NCI-H460 (cell line): ENCODE measurements around the gene LHX6. TPM values are rescaled to one million over a fixed set of nuclear protein-coding genes. Genes with fewer than 3 reads are reported as not detected.

Experiments used
- DNase-seq: peaks from one replicate; pipeline ENCODE4 v3.0.0-alpha.2; 2016; ENCODE audit warnings: low read depth; ENCODE audit errors: extremely low read depth
- polyA plus RNA-seq: library from polyadenylated mRNA; depleted of rRNA; stranded (reverse); fragments of >200 nt; gene quantifications from 2 replicates; pipeline ENCODE4 v1.2.3, GENCODE V29; 2014; cell fraction: nucleus; rRNA removed
- total RNA-seq: library from RNA; depleted of rRNA; stranded (reverse); fragments of >200 nt; shearing (Covaris generic); gene quantifications from 2 replicates; pipeline ENCODE4 v1.2.3, GENCODE V29; 2014; rRNA removed

The LHX6 gene
- total RNA-seq, result 0.10 and 0.98 TPM in 2 replicates
- 0.24 and 0.50 TPM in 2 replicates for polyA plus RNA-seq

DNA sequence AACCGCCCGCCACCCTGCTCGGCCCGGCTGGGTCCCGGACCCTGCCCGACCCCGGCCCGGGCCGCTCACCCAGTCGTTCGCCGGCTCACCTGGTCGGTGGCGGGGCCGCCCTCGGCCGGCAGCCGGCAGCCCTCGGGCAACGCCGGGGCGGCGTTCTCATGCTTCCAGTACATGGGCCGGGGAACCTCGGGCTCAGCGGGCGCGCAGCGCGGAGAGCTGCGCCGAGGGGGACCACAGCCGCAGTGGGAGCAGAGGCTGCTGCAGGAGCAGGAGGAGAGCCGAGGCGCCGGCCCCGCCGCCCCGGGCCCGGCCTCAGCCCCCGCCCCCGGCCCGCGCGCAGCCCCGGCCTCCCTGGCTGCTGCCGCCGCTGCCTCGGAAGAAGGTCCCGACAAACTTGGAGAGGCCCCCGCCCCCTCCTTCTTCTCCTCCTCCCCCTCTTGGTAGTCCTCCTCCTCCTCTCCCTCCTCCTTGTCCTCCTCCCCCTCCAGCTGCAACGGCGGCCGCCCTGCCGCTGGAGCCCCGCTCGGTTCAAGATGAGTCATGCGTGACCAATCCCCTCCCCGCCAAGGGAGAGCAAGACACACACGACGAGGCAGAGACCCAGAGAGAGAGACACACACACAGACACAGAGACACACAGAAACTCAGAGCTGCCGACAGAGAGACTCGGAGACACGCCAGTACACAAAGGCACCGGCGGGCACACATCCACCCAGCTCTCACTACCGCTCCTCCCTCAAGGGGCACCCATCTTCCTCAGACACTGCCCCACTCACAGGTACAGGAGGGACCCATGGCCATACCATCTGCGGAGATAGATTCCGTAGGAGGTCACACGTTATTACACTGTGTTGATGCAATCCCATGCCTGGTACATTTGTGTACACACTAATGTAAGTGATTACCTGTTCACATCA lies at the start of gene LHX6:
TSS of gene LHX6 (minus strand) at position 390 of the 917 bp plus-strand sequence. CDS start at position 173, 217 bp downstream.
- DNase-seq, result no peak

DNA sequence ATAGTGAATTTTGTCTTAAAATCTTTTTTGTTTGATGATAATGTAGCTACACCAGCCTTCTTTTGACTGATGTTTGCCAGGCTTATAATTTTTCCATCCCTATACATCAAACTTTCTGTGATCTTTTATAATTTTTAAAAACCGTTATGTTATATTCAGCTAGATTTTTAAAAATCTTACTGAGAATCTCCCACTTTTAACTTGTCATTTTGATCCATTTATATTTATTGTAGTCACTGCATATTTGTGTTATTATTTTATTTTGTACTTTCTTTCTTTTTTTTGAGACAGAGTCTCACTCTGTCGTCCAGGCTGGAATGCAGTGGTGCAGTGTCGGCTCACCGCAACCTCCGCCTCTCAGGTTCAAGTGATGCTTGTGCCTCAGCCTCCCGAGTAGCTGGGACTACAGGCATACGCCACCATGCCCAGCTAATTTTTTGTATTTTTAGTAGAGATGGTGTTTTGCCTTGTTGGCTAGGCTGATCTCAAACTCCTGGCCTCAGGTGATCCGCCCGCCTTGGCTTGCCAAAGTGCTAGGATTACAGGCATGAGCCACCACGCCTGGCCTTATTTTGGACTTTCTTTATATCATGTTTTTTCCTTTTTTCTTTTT lies 48.6 kb upstream of the LHX6 start:
- no peak for DNase-seq

DNA sequence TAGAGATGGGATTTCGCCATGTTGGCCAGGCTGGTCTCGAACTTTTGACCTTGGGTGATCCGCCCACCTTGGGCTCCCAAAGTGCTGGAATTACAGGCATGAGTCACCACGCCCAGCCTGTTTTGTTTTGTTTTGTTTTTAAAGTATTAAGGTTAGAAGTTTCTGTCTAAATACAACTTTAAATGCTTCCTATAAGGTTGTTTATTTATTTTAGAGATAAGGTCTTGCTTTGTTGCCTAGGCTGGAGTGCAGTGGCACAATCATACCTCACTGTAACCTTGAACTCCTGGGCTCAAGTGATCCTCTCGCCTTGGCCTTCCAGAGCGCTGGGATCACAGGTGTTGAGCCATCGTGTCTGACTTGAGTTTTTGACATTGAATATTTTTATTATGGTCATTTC lies 47.3 kb upstream of the LHX6 start:
- no peak for DNase-seq

DNA sequence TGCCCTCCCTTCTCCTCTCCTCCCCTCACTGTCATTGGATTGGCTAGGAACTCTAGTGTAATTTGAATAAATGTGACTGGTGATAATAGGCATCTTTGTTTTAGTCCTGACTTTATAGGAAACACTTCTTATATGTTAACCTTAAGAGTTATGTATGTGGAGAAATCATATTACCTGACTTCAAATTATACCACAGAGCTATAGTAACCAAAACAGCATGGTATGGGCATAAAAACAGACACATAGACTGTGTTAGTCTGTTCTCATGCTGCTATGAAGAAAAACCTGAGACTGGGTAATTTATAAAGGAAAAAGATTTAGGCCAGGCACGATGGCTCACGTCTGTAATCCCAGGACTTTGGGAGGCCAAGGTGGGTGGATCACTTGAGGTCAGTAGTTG lies 45.3 kb upstream of the LHX6 start:
- DNase-seq, result no peak

DNA sequence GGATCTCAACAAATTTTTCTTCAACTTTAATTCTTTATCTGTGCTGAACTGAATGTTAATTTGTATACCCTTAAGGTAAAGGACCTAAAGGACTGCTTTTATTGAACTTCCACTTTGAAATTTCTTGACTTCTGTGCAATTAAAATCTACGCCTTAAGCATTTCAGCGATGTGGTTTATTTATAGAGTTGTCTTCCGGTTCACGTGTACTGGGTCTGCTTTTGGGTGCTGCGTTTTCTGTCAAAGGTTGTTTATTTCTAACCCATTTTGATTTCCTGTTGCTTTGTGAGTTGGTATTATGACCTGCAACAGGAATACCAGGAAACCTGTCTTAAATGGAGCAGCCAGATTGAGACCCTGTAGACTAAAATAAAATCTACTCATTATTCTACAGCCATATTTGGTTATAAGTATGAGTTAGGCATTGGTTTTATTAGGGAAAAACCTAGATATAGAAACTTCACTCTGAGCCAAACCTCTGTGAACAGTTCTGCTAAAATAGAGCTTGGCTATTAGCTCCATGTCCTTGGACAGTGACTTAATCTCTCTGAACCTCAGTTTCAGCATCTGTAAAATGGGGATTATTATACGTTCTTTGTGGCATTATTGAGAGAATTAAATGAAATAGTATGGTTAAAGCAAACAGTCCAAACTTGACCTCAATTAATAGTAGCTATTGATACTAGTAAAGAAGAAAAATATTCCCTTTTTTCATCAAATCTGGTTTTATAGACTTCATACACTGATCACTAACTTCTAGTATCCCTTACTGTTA lies 39.5 kb upstream of the LHX6 start:
- DNase-seq, result no peak

DNA sequence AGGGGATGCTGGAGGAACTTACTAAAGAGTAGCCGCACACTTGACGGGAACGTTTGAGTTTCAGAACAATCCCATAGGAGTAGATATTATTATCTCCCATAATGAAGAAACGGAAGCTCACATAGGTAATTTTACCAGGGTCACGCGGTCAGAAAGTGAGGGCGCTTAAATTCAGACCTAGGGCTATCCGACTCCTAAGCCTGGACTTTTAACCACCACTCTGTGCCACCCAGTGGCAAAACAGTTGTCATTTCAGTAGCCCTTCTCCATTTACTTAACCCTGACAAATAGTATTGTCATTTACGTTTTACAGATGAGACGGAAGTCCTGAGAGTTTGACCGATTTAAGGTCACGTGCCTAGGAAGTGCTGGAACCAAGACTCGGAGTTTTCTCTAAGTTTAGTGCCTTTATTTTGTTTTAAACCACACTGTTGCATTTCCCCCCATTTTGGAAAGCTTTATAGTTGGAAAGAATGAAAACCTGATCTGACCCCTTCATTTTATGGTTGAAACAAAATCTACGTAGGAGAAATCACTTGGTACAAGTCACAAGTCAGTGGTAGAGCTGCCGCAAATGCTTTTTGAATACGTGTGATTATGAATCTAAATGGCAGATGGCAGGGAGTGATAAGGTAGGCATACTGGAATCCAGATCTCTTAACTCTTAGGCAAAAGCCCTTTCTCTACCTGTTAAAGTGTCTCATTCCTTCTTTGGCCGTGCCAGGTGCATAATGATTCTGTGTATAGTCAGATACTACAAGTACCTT lies 36.6 kb upstream of the LHX6 start:
- DNase-seq, result no peak

DNA sequence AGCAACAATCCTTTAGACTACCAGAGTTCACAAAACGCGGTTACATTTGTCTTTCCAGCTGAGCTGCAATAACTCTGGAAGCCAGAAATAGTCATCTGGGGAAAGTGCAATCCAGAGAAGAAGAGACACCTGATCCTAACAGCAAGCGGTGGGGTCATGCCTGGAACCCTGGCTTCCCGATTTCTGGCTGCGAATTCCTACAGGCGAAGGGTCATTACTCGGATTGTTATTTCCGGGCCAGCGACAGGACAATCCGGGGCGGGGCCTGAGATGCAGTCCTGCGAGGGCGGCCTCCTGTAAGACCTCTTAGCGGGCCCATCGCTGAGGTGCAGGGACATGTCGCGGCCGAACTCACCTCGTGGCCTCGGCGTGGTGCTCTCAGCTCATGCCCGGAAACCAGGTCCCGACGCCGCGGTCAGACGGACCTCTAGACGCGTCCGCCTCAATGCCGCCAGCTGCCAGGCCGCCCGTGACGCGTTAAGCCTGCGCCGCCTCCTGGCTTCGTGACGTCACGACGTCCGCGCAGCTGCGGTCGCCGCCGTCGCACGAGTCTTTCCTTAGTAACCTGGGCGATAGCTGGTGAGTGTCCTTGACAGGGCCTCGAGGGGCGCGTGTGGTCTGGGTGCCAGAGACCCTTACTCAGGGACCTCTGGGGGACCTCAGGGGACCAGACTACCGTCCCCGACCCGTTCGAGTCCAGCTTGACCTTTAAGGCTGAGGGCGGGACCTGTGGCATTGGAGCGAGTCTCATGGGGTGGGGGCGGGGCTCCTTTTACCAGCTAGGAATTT lies 35.8 kb upstream of the LHX6 start, which contains the start of the genes MRRF and RBM18:
TSS of gene MRRF (plus strand) at position 523 of the 789 bp plus-strand sequence. CDS start 6,010 bp downstream, outside the sequence.
TSS of gene RBM18 (minus strand) at position 481 of the 789 bp plus-strand sequence. CDS start 3,348 bp downstream, outside the sequence.
- peak; percentile 88 for DNase-seq

DNA sequence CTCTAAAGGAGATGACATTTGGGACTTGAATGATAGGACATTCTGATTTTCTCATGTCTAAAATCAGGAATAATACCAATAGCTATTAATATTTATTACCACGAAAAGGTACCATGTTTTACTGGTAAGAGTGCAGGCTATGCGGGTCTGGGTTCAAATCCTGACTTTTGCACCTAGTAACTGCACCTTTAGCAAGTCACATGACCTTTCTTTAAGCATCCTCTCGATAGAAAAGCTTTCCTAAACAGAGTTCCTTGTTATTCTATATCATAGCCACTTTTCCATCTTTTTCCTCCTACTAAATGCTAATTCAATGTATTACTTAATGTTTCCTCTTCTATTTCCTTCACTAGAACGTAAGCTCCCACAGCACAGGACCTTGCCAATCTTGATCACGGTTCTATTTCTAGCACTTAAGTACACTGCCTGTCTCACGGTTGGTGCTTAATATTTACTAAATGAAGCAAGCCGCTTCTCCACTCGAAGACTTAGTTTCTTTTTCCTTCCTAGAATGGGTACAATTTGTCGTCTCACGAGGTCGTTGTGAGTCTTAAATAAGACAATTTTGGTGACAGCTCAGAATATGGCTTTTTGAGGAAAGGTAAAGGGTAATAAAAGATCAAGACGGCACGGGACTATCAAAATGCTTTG lies 35.1 kb upstream of the LHX6 start:
- DNase-seq, result no peak

DNA sequence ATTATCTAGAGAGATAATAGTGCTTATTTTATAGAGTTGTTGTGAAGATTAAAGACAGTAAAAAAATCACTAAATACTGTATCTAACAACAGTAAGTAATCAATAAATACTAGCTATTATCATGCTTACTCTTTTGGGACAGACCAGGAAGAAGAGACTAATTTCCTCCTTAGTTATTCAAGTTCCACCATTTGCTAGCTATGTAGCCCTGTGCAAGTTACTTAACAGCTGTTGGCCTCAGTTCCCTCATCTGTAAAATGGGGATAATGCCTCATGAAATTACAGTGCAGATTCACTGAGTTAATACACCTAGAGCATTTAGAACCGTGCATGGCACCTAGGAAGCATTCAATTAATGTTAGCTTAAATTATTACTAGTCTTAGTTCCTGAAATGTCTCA lies 33.3 kb upstream of the LHX6 start:
- no peak for DNase-seq

DNA sequence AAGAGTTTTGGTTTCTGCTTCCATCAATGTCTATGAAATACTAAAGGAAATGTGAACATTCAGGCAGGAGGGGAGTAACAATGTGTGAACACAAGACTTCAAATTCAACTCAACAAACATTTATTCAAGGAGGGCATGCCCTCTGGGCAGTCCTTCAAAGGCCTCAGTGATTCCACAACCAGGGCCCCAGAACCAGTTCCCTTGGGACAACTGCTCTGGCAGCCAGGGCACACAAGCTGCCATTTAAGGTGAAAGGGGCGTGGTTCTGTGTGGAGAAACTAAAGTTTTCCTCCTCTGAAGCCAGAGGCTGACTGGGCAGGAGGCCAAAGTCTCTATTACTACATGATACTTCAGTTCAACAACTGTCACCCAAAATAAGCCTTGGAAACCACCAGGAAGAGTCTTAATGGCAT lies 32.7 kb upstream of the LHX6 start:
- peak; percentile 15 for DNase-seq

DNA sequence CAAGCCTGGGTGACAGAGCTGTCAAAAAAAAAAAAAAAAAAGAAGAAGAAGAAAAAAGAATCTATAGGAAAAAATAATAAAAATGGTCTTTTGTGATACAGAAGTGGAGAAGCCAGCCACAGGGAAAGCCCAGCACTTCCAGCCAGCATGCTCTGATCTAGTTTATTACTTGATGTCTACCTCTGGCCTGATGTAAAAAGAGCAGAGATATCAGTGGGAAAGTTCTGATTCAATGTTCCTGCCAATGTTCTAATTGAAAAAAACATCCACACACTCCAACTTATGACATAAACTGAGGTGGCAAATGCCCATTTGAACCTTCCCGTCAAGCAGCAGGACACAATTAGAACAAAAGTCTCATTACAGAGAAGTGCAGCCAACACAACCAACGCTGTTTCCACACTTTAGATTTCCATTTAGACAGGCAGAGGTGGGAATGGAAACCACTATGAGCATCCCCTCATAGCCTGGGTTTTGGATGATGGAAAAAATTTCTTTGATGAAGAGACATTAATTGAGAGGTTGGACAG lies 30.2 kb upstream of the LHX6 start:
- DNase-seq, result no peak

DNA sequence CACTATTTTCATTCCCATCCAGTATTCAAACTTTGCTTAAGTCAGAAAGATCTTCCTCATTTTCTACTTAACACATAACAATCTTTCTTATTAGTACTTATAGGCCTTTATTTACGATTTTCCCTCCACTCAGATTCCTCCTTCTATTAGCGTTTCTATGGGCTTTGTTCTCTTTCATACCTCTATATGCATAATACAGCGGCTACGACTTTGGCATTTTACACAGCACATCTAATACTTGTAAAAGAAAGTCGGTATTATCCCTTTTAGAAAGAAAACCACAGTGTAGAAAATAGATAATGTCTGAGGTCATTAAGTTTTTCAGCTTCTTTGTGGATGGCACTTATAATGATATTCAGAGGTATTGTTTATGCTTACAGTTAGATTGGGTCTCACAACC lies 27.4 kb upstream of the LHX6 start:
- no peak for DNase-seq

DNA sequence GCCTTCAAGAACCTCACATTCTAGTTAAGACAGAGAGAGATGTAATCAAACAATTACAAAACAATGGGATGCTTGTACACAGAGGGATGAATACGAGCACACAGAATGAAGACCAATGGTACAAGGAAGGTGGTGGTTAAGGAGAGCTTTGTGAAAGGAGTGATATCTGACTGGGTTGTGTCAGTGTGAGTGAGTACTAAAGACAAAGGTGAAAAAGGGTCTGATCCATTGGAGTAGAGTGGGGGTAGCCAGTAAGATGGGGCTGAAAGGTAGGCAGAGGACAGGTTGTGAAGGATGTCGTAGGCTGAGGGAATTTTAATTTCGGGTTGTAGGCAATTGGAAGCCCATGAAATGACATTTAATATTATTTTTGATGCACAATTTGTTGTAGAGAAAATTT lies 26.0 kb upstream of the LHX6 start:
- no peak for DNase-seq

DNA sequence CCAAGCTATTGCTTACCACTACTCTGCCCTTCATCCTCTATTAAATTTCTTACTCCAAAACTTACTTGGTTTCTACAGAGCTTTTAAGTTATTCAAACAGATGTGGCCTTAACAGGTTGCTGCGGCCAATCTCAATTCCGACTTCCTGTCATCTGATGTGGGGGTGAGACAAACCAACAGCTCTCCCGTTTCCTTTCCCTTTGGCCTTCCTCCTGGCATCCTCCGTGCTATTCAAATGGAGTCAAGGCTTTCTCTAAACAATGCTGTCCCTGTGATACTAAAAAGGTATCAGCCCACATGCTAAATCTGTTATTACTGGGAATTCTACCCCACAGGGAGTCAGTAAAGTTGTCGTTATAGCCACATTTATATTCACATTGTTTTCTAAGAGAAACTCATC lies 24.0 kb upstream of the LHX6 start:
- no peak for DNase-seq

DNA sequence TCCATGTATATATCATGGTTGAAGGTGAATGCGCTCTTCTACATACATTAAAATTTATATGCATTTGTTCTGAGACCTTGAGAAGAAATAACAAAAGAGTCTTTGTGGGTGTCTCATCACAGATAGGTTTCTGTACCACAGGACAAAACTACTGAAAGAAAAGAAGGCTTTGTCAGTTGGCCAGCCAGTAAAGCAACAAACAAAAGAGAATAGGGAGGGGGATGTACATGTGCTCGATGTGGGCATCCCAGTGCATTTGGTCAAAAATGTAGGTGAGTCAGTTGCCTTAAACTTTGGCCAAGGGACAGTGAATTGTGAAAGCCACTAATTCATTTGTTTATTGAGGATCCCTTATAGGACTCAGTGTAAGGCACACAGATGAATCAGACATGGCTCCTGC lies 22.6 kb upstream of the LHX6 start:
- no peak for DNase-seq

DNA sequence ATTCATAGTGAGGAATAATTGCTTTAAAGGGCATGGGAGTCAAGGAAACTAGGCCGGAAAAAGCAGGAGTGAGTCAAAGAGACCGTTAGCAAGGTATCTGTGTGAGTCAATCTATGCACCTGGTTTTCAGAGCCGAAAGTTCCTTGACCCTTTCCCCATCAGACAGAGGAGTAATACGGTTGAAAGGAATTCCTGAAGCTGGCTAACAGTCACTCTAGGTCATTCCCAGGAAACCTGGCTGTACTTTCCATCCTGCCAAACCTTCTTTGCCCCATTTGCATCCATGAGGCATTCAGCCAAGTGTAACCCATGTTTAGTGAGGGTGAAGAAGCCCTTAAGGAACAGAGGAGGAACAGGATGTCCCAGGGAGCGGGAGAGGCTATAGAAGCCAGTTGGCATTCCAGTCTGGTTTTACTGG lies 19.7 kb upstream of the LHX6 start:
- no peak for DNase-seq

DNA sequence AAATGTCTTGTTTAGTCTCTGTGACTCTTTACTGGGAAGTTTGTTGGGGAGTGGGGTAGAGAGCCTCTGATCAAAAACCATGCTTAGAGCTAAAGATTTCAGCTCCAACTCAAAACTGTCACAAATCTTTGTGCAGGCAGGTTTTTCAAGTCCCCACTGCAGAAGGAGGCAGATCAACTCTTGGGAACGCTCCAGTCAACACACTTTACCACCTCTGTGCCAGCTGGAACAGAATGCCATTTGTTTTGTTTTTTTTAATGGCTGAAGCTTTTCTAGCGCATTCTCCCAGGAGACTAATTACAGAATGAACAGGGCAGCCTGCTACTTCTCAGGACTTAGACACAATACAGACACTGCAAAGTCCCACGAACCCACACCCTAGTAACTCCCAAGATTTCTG lies 17.9 kb upstream of the LHX6 start:
- no peak for DNase-seq

DNA sequence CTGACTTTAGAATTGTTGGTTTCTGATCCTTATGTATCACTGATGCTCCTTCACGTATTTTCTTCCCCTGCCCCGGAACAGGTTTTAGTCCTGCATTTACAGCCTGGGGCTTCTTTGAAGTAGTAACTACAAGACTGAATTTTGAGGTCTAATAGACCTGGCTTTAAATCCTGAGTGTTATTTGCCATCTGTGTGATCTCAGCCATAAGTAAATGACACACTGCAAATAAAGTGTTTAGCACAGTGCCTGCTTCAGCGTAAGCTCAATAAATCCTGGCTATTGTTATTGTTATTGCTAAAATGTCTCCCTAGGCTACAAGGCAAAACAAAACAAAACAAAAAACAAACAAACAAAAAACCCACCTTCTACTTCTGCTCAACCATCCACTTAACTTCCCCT lies 15.6 kb upstream of the LHX6 start:
- DNase-seq, result no peak

DNA sequence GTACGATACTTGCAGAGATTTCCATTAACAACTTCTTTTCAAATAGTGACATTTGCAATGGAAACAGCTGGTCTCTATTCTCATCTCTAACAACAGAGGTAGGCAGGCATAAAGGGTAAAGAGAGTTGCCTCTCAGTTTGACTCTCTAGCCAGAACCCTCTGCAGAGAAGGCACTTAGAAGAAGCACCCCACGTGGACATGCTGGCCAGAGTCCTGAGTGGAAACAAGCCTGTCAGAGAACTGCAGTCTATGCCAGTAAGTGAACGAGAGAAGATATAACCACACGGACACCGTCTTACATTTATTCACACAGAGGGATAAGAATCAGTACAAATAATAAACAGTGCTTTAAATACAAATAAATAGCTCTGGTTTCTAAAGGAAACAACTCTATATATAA lies 11.0 kb upstream of the LHX6 start:
- no peak for DNase-seq
